SK-N-SH (cell line): ENCODE results near the gene PSMF1. TPM values are rescaled to one million over a fixed set of nuclear protein-coding genes. Genes with fewer than 3 reads are reported as not detected.

Experiments
- CTCF ChIA-PET: fragments of 300-600, 350-600 bp; formaldehyde crosslinking; extraction: SDS; loops from one replicate; lab custom pipeline; 2021; lab: Yijun Ruan, JAX
- POLR2A ChIA-PET: fragments of 350-600 bp; sonication (Branson Sonifier 250); formaldehyde crosslinking; extraction: SDS; loops from one replicate; lab custom pipeline; 2020; ENCODE audit warnings: antibody characterized with exemption, inconsistent platforms; lab: Yijun Ruan, JAX
- DNase-seq: peaks from one replicate; pipeline ENCODE4 v3.0.0; 2012
- H2AFZ ChIP-seq: fragments of 200-600 bp; sonication (generic); 2 replicates; pipeline ENCODE4 v1.8.1; 2016; ENCODE audit warnings: antibody characterized with exemption, mild to moderate bottlenecking, low read depth
- H3F3A ChIP-seq: fragments of 200-600 bp; sonication (generic); replicated peaks from 2 replicates; pipeline ENCODE3; 2016; ENCODE audit warnings: antibody characterized with exemption, mild to moderate bottlenecking; ENCODE audit not compliant: insufficient read depth
- H3K27ac ChIP-seq, 2 experiments: fragments of 200-500 bp in 1 of 2; fragments of 200-600 bp in 1 of 2; sonication (Bioruptor generic) in 1 of 2; sonication (generic), shearing (Covaris generic) in 1 of 2; 2 replicates each; pipeline versions ENCODE4 v1.5.1 to v1.6.1; 2014 to 2016; ENCODE audit warnings: low read depth in 2 of 2, inconsistent platforms in 1 of 2, low read length in 1 of 2, mild to moderate bottlenecking in 1 of 2, mixed read lengths in 1 of 2
- H3K27me3 ChIP-seq: fragments of 200-600 bp; sonication (generic), shearing (Covaris generic); 2 replicates; pipeline ENCODE4 v1.6.1; 2016; ENCODE audit warnings: mixed run types; ENCODE audit not compliant: insufficient read depth
- H3K36me3 ChIP-seq, 2 experiments: fragments of 200-500 bp in 1 of 2; fragments of 200-600 bp in 1 of 2; sonication (Bioruptor generic) in 1 of 2; sonication (generic) in 1 of 2; replicated peaks in 1 of 2; 2 replicates each; pipeline versions ENCODE3 to v1.5.1; 2014 to 2016; ENCODE audit warnings: low read length in 1 of 2, mild to moderate bottlenecking in 1 of 2; ENCODE audit not compliant: insufficient read depth in 2 of 2, control insufficient read depth in 1 of 2
- H3K4me1 ChIP-seq, 2 experiments: fragments of 200-500 bp in 1 of 2; fragments of 200-600 bp in 1 of 2; sonication (Bioruptor generic) in 1 of 2; sonication (generic), shearing (Covaris generic) in 1 of 2; 2 replicates each; pipeline versions ENCODE4 v1.5.1 to v1.6.1; 2014 to 2016; ENCODE audit warnings: low read depth in 1 of 2, low read length in 1 of 2, mixed run types in 1 of 2; ENCODE audit not compliant: insufficient read depth in 2 of 2, control insufficient read depth in 1 of 2
- H3K4me2 ChIP-seq: fragments of 200-600 bp; sonication (generic), shearing (Covaris generic); 2 replicates; pipeline ENCODE4 v1.6.1; 2017; ENCODE audit warnings: mixed run types
- H3K4me3 ChIP-seq, 2 experiments: fragments of 200-500 bp in 1 of 2; fragments of 200-600 bp in 1 of 2; sonication (Bioruptor generic) in 1 of 2; sonication (generic), shearing (Covaris generic) in 1 of 2; 2 replicates each; pipeline versions ENCODE4 v1.5.1 to v1.8.1; 2014 to 2016; ENCODE audit warnings: low read depth in 2 of 2, inconsistent platforms in 1 of 2, low read length in 1 of 2, mild to moderate bottlenecking in 1 of 2, mixed read lengths in 1 of 2, moderate library complexity in 1 of 2
- H3K79me2 ChIP-seq: fragments of 200-600 bp; sonication (generic); 2 replicates; pipeline ENCODE4 v1.8.1; 2017; ENCODE audit warnings: mild to moderate bottlenecking; ENCODE audit not compliant: insufficient read depth
- H3K9ac ChIP-seq: fragments of 200-600 bp; sonication (generic); 2 replicates; pipeline ENCODE4 v1.6.1; 2017; ENCODE audit warnings: mixed run types
- H3K9me2 ChIP-seq: fragments of 200-600 bp; sonication (generic); 2 replicates; pipeline ENCODE4 v1.6.1; 2017; ENCODE audit warnings: mixed run types
- H3K9me3 ChIP-seq: fragments of 200-600 bp; sonication (generic); 2 replicates; pipeline ENCODE4 v1.6.1; 2017; ENCODE audit warnings: mixed run types, mild to moderate bottlenecking, moderate library complexity
- H4K20me1 ChIP-seq: fragments of 200-600 bp; sonication (generic); 2 replicates; pipeline ENCODE4 v1.6.1; 2017; ENCODE audit warnings: mild to moderate bottlenecking, mixed run types; ENCODE audit not compliant: insufficient read depth
- CHD2 ChIP-seq: fragments of 150-350 bp; IDR thresholded peaks from 2 replicates; pipeline ENCODE4 v1.6.1; 2018; ENCODE audit warnings: low read length; ENCODE audit not compliant: partially characterized antibody
- CTCF ChIP-seq: fragments of 200-600 bp; sonication (generic); IDR thresholded peaks from 2 replicates; pipeline ENCODE4 v1.6.1; 2017; ENCODE audit warnings: antibody characterized with exemption, mild to moderate bottlenecking, moderate library complexity
- ELF1 ChIP-seq: IDR thresholded peaks from 2 replicates; pipeline ENCODE4 v1.4.0; 2012
- EP300 ChIP-seq, 2 experiments: IDR thresholded peaks; 2 replicates each; pipeline versions ENCODE4 v1.4.0 to v1.6.1; 2012; ENCODE audit warnings: borderline replicate concordance in 1 of 2, low read depth in 1 of 2, low read length in 1 of 2
- GATA2 ChIP-seq: sonication (generic); formaldehyde crosslinking; IDR thresholded peaks from 2 replicates; pipeline ENCODE4 v1.5.0; 2020; ENCODE audit warnings: mild to moderate bottlenecking, missing genetic modification reagents
- MXI1 ChIP-seq: IDR thresholded peaks from 2 replicates; pipeline ENCODE4 v1.6.1; 2012; ENCODE audit warnings: mild to moderate bottlenecking, low read depth, low read length, improper control_type of control experiment
- NRF1 ChIP-seq: IDR thresholded peaks from 2 replicates; pipeline ENCODE4 v1.6.1; 2012; ENCODE audit warnings: low read depth, mild to moderate bottlenecking, low read length
- PBX3 ChIP-seq: IDR thresholded peaks from 2 replicates; pipeline ENCODE4; 2012
- RFX5 ChIP-seq: IDR thresholded peaks from 2 replicates; pipeline ENCODE4 v1.6.1; 2012; ENCODE audit warnings: mild to moderate bottlenecking, improper control_type of control experiment, low read length
- SIN3A ChIP-seq: IDR thresholded peaks from 2 replicates; pipeline ENCODE4 v1.6.1; 2012; ENCODE audit warnings: low read depth, mild to moderate bottlenecking, low read length, moderate library complexity, borderline replicate concordance
- SMC3 ChIP-seq: IDR thresholded peaks from 2 replicates; pipeline ENCODE4 v1.6.1; 2012; ENCODE audit warnings: low read depth, low read length, improper control_type of control experiment
- TAF1 ChIP-seq: IDR thresholded peaks from 2 replicates; pipeline ENCODE4 v1.6.1; 2012; ENCODE audit warnings: low read depth, mild to moderate bottlenecking, low read length, moderate library complexity, borderline replicate concordance
- TEAD4 ChIP-seq: IDR thresholded peaks from 2 replicates; pipeline ENCODE4 v1.4.0; 2012; ENCODE audit warnings: mild to moderate bottlenecking, borderline replicate concordance; ENCODE audit not compliant: insufficient read depth
- YY1 ChIP-seq: IDR thresholded peaks from 2 replicates; pipeline ENCODE4 v1.4.0; 2012; ENCODE audit warnings: low read depth, mild to moderate bottlenecking
- WGBS: methylation state at CpG from one replicate; pipeline ENCODE4 v1.1.6; 2017; ENCODE audit warnings: low lambda C conversion rate; 5-methylcytosine and 5-hydroxymethylcytosine counted together
- polyA plus RNA-seq, 3 experiments: library from polyadenylated mRNA; depleted of rRNA; stranded (reverse); fragments of >200 nt; gene quantifications; 2 replicates each; pipeline ENCODE4 v1.2.3, GENCODE V29; 2012
- TF ChIP-seq, protein P1 (sequence below): IDR thresholded peaks from 2 replicates; pipeline ENCODE4 v1.4.0; 2012; ENCODE audit warnings: low read depth, borderline replicate concordance

The PSMF1 gene
- polyA plus RNA-seq, 1 of the 3 experiments (the other 2 are of a cell fraction) = 103 TPM

- POLR2A ChIA-PET = no interaction called here
- H3K27ac ChIP-seq = no peak overlapping the region
- H3K4me3 ChIP-seq = no peak overlapping the region
- CTCF ChIA-PET = no interaction called here
- peaks cover 22 to 64% of the 10 kb centered on the region in 2 experiments for H3K36me3 ChIP-seq
- no peaks in the 10 kb centered on the region for H3F3A ChIP-seq
- H3K27me3 ChIP-seq = no peaks in the 10 kb centered on the region
- no peaks in the 10 kb centered on the region for H3K9me2 ChIP-seq
- no peaks in the 10 kb centered on the region for H3K4me1 ChIP-seq
- H3K9me3 ChIP-seq = no peaks in the 10 kb centered on the region
- no peak overlapping the region for H3K9ac ChIP-seq
- TF ChIP-seq TEAD4 (no peak), NRF1 (no peak), GATA2 (CRISPR knock-in tag) (no peak), CTCF (no peak), YY1 (no peak), MXI1 (no peak), RFX5 (no peak), EP300 (IDR thresholded peaks at IDR 0.05; ENCODE audit: borderline replicate concordance in 1 of 2, low read depth in 1 of 2, low read length in 1 of 2) (no peak), SMC3 (no peak), ELF1 (no peak), PBX3 (no peak), SIN3A (no peak), TAF1 (no peak), CHD2 (no peak)
- TF ChIP-seq, protein P1, sequence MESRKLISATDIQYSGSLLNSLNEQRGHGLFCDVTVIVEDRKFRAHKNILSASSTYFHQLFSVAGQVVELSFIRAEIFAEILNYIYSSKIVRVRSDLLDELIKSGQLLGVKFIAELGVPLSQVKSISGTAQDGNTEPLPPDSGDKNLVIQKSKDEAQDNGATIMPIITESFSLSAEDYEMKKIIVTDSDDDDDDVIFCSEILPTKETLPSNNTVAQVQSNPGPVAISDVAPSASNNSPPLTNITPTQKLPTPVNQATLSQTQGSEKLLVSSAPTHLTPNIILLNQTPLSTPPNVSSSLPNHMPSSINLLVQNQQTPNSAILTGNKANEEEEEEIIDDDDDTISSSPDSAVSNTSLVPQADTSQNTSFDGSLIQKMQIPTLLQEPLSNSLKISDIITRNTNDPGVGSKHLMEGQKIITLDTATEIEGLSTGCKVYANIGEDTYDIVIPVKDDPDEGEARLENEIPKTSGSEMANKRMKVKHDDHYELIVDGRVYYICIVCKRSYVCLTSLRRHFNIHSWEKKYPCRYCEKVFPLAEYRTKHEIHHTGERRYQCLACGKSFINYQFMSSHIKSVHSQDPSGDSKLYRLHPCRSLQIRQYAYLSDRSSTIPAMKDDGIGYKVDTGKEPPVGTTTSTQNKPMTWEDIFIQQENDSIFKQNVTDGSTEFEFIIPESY = no peak
- no peak overlapping the region for H2AFZ ChIP-seq
- H4K20me1 ChIP-seq = no peaks in the 10 kb centered on the region
- H3K4me2 ChIP-seq = no peak overlapping the region
- no peak for DNase-seq
- WGBS = 97% methylated on average over 12 of the region's 12 CpGs
- no peaks in the 10 kb centered on the region for H3K79me2 ChIP-seq
Observed at GRCh38 chr20:1160991-1161390, 42.6 kb downstream of the PSMF1 start.
